Mesenchymal stem cell (in vitro differentiated cells and primary cell): ENCODE data around the gene PPP1R2C. TPM values are rescaled to one million over a fixed set of nuclear protein-coding genes. Genes with fewer than 3 reads are reported as not detected.

Experiments
- DNase-seq: peaks from one replicate; pipeline ENCODE4 v3.0.0-alpha.2; 2013
- H2AFZ ChIP-seq: one replicate; pipeline ENCODE4 v1.6.1; 2013; ENCODE audit warnings: low read depth, mild to moderate bottlenecking, control low read depth, inconsistent platforms, low read length, moderate library complexity
- H2AK5ac ChIP-seq: 2 replicates; pipeline ENCODE4 v1.6.1; 2013; ENCODE audit warnings: low read length, moderate library complexity, mild to moderate bottlenecking, inconsistent platforms; ENCODE audit not compliant: severe bottlenecking
- H2BK120ac ChIP-seq: one replicate; pipeline ENCODE4 v1.6.1; 2013; ENCODE audit warnings: low read depth, mild to moderate bottlenecking, inconsistent platforms, low read length, moderate library complexity
- H2BK12ac ChIP-seq, 2 experiments: one replicate each; pipeline ENCODE4 v1.6.1; 2013; ENCODE audit warnings: inconsistent platforms in 2 of 2, low read length in 2 of 2, mild to moderate bottlenecking in 2 of 2, moderate library complexity in 2 of 2, control low read depth in 1 of 2
- H2BK15ac ChIP-seq: one replicate; pipeline ENCODE4 v1.6.1; 2013; ENCODE audit warnings: mild to moderate bottlenecking, low read depth, inconsistent platforms; ENCODE audit not compliant: poor library complexity, severe bottlenecking
- H2BK5ac ChIP-seq: 2 replicates; pipeline ENCODE4 v1.6.1; 2013; ENCODE audit warnings: low read depth, mild to moderate bottlenecking, low read length, control low read depth, inconsistent platforms; ENCODE audit not compliant: poor library complexity, severe bottlenecking
- H3K14ac ChIP-seq, 2 experiments: one replicate each; pipeline ENCODE4 v1.6.1; 2013; ENCODE audit warnings: inconsistent platforms in 2 of 2, low read length in 2 of 2, control low read depth in 1 of 2, mild to moderate bottlenecking in 1 of 2, moderate library complexity in 1 of 2
- H3K18ac ChIP-seq, 2 experiments: one replicate each; pipeline ENCODE4 v1.6.1; 2013; ENCODE audit warnings: inconsistent platforms in 2 of 2, low read length in 2 of 2, control low read depth in 1 of 2, low read depth in 1 of 2, mild to moderate bottlenecking in 1 of 2
- H3K23ac ChIP-seq, 2 experiments: one replicate each; pipeline ENCODE4 v1.6.1; 2013; ENCODE audit warnings: inconsistent platforms in 2 of 2, low read length in 2 of 2, mild to moderate bottlenecking in 2 of 2, moderate library complexity in 2 of 2, control low read depth in 1 of 2
- H3K27ac ChIP-seq: 2 replicates; pipeline ENCODE4 v1.5.1; 2013; ENCODE audit warnings: mild to moderate bottlenecking, moderate library complexity, low read length, control low read depth, inconsistent platforms; ENCODE audit not compliant: poor library complexity, severe bottlenecking
- H3K27me3 ChIP-seq, 2 experiments: 2 replicates each; pipeline versions ENCODE4 v1.6.1 to v1.7.0; 2013; ENCODE audit warnings: low read length in 2 of 2, mild to moderate bottlenecking in 2 of 2, moderate library complexity in 2 of 2, control low read depth in 1 of 2, inconsistent platforms in 1 of 2; ENCODE audit not compliant: control insufficient read depth in 1 of 2, insufficient read depth in 1 of 2
- H3K36me3 ChIP-seq, 2 experiments: 2 replicates each; pipeline versions ENCODE4 v1.6.1 to v1.7.0; 2013; ENCODE audit warnings: low read length in 2 of 2, control low read depth in 1 of 2, inconsistent platforms in 1 of 2, low read depth in 1 of 2, mild to moderate bottlenecking in 1 of 2; ENCODE audit not compliant: insufficient read depth in 2 of 2, control insufficient read depth in 1 of 2
- H3K4ac ChIP-seq, 2 experiments: one replicate each; pipeline ENCODE4 v1.6.1; 2013; ENCODE audit warnings: inconsistent platforms in 2 of 2, low read length in 2 of 2, mild to moderate bottlenecking in 2 of 2, moderate library complexity in 2 of 2, control low read depth in 1 of 2, low read depth in 1 of 2
- H3K4me1 ChIP-seq: 2 replicates; pipeline ENCODE4 v1.6.1; 2013; ENCODE audit warnings: low read depth, low read length, control low read depth; ENCODE audit not compliant: control insufficient read depth, insufficient read depth
- H3K4me2 ChIP-seq: 2 replicates; pipeline ENCODE4 v1.6.1; 2013; ENCODE audit warnings: low read length, mild to moderate bottlenecking, inconsistent platforms; ENCODE audit not compliant: poor library complexity, severe bottlenecking
- H3K4me3 ChIP-seq, 2 experiments: 2 replicates each; pipeline versions ENCODE4 v1.5.1 to v1.7.0; 2013; ENCODE audit warnings: low read length in 2 of 2, mild to moderate bottlenecking in 2 of 2, control low read depth in 1 of 2, low read depth in 1 of 2; ENCODE audit not compliant: insufficient read depth in 1 of 2
- H3K79me1 ChIP-seq: replicated peaks from 2 replicates; pipeline ENCODE4 v1.6.1; 2013; ENCODE audit warnings: mild to moderate bottlenecking, control low read depth, low read length, inconsistent platforms; ENCODE audit not compliant: poor library complexity, severe bottlenecking
- H3K9ac ChIP-seq: 2 replicates; pipeline ENCODE4 v1.7.0; 2013; ENCODE audit warnings: mild to moderate bottlenecking, low read length, moderate library complexity
- H3K9me3 ChIP-seq: 2 replicates; pipeline ENCODE4 v1.7.0; 2013; ENCODE audit warnings: mild to moderate bottlenecking, low read length; ENCODE audit not compliant: control insufficient read depth
- H4K8ac ChIP-seq: one replicate; pipeline ENCODE4 v1.6.1; 2013; ENCODE audit warnings: inconsistent platforms, mild to moderate bottlenecking, low read length, moderate library complexity
- H4K91ac ChIP-seq: one replicate; pipeline ENCODE4 v1.6.1; 2013; ENCODE audit warnings: mild to moderate bottlenecking, low read length, inconsistent platforms
- WGBS: methylation state at CpG from one replicate; pipeline ENCODE4 v1.1.7; 2013; ENCODE audit warnings: mixed read lengths; 5-methylcytosine and 5-hydroxymethylcytosine counted together
- polyA plus RNA-seq, 2 experiments: library from polyadenylated mRNA; stranded (reverse); fragments of 200-250 nt; gene quantifications; one replicate each; pipeline ENCODE4 v1.2.3, GENCODE V29; 2013

PPP1R2C gene
- polyA plus RNA-seq (2013, experiment 1 of 2), result not detected
- polyA plus RNA-seq (2013, experiment 2 of 2), result not detected

- H4K91ac ChIP-seq, result no peak within 1 kb of the TSS
- H3K4ac ChIP-seq, result no peak within 1 kb of the TSS
- H3K4me1 ChIP-seq, result no peaks in the 10 kb centered on the region
- no peaks in the 10 kb centered on the region for H3K79me1 ChIP-seq
- no peak within 1 kb of the TSS for H3K9ac ChIP-seq
- no peak within 1 kb of the TSS for H3K18ac ChIP-seq
- H3K27me3 ChIP-seq, result peaks cover 0 to 3% of the 10 kb centered on the region in 2 experiments
- H3K14ac ChIP-seq, result no peak within 1 kb of the TSS
- DNase-seq, result no peak
- H3K4me3 ChIP-seq, result no peak within 1 kb of the TSS
- no peak within 1 kb of the TSS for H2BK15ac ChIP-seq
- H2BK12ac ChIP-seq, result no peak within 1 kb of the TSS
- H3K27ac ChIP-seq, result no peak within 1 kb of the TSS
- H2BK5ac ChIP-seq, result no peak within 1 kb of the TSS
- no peak within 1 kb of the TSS for H2BK120ac ChIP-seq
- 98% methylated on average over 25 of the region's 33 CpGs for WGBS
- no peak within 1 kb of the TSS for H2AFZ ChIP-seq
- no peak within 1 kb of the TSS for H2AK5ac ChIP-seq
- no peak within 1 kb of the TSS for H4K8ac ChIP-seq
- no peak within 1 kb of the TSS for H3K23ac ChIP-seq
- no peaks in the 10 kb centered on the region for H3K9me3 ChIP-seq
- H3K4me2 ChIP-seq, result no peak within 1 kb of the TSS
- H3K36me3 ChIP-seq, result no peaks in the 10 kb centered on the region
Measured at GRCh38 chrX:42778096-42778495, at the start of gene PPP1R2C. Gene PPP1R2C, minus strand, starts transcription at chrX:42778163. Its CDS starts 84 bp downstream, at chrX:42778079.

GRCh38 chrX:42825201-42825600, 47.2 kb upstream of the PPP1R2C start:
- Histone ChIP-seq H2AK5ac (no peak overlapping the region), H3K36me3 (no peaks in the 10 kb centered on the region), H2BK15ac (no peak overlapping the region), H3K4me1 (peaks cover 3% of the 10 kb centered on the region), H3K9me3 (no peaks in the 10 kb centered on the region), H3K4me2 (no peak overlapping the region), H3K4me3 (no peak overlapping the region), H3K79me1 (no peaks in the 10 kb centered on the region), H3K14ac (no peak overlapping the region), H3K27ac (no peak overlapping the region), H3K9ac (no peak overlapping the region), H3K18ac (no peak overlapping the region), H3K23ac (no peak overlapping the region), H4K8ac (no peak overlapping the region), H3K4ac (no peak overlapping the region), H3K27me3 (no peaks in the 10 kb centered on the region), H2BK120ac (no peak overlapping the region), H4K91ac (no peak overlapping the region), H2BK5ac (no peak overlapping the region), H2AFZ (no peak overlapping the region), H2BK12ac (no peak overlapping the region)
- no peak for DNase-seq
- WGBS, result 100% methylated on average over 1 of the region's 3 CpGs

- no peak overlapping the region for H3K14ac ChIP-seq
- no peak overlapping the region for H3K4me2 ChIP-seq
- no peaks in the 10 kb centered on the region for H3K36me3 ChIP-seq
- H2BK12ac ChIP-seq, result no peak overlapping the region
- H2BK15ac ChIP-seq, result no peak overlapping the region
- H2AFZ ChIP-seq, result no peak overlapping the region
- no peak overlapping the region for H3K23ac ChIP-seq
- H2BK5ac ChIP-seq, result no peak overlapping the region
- H3K18ac ChIP-seq, result no peak overlapping the region
- no peak overlapping the region for H4K8ac ChIP-seq
- peaks cover 3% of the 10 kb centered on the region for H3K4me1 ChIP-seq
- H2AK5ac ChIP-seq, result no peak overlapping the region
- no peak for DNase-seq
- H4K91ac ChIP-seq, result no peak overlapping the region
- no peak overlapping the region for H3K9ac ChIP-seq
- no peaks in the 10 kb centered on the region for H3K27me3 ChIP-seq
- H3K4ac ChIP-seq, result no peak overlapping the region
- H3K4me3 ChIP-seq, result no peak overlapping the region
- no peak overlapping the region for H2BK120ac ChIP-seq
- WGBS, result 98% methylated on average over 5 of the region's 5 CpGs
- no peak overlapping the region for H3K27ac ChIP-seq
- H3K9me3 ChIP-seq, result no peaks in the 10 kb centered on the region
- no peaks in the 10 kb centered on the region for H3K79me1 ChIP-seq
Measured at GRCh38 chrX:42824541-42824940, 46.6 kb upstream of the PPP1R2C start.

GRCh38 chrX:42823443-42823842, 45.5 kb upstream of the PPP1R2C start:
- peaks cover 5% of the 10 kb centered on the region for H3K9me3 ChIP-seq
- DNase-seq, result no peak
- no peak overlapping the region for H3K23ac ChIP-seq
- H2BK12ac ChIP-seq, result no peak overlapping the region
- H2BK120ac ChIP-seq, result no peak overlapping the region
- no peak overlapping the region for H3K27ac ChIP-seq
- no peaks in the 10 kb centered on the region for H3K27me3 ChIP-seq
- no peak overlapping the region for H3K4ac ChIP-seq
- no peak overlapping the region for H2AK5ac ChIP-seq
- no peak overlapping the region for H3K18ac ChIP-seq
- H3K4me2 ChIP-seq, result no peak overlapping the region
- peaks cover 3% of the 10 kb centered on the region for H3K4me1 ChIP-seq
- H2BK15ac ChIP-seq, result no peak overlapping the region
- no peak overlapping the region for H3K14ac ChIP-seq
- H3K4me3 ChIP-seq, result no peak overlapping the region
- no CpG with 5 or more reads among the region's 1 CpG for WGBS
- H2AFZ ChIP-seq, result no peak overlapping the region
- no peak overlapping the region for H4K91ac ChIP-seq
- H3K79me1 ChIP-seq, result no peaks in the 10 kb centered on the region
- H4K8ac ChIP-seq, result no peak overlapping the region
- no peak overlapping the region for H2BK5ac ChIP-seq
- no peaks in the 10 kb centered on the region for H3K36me3 ChIP-seq
- no peak overlapping the region for H3K9ac ChIP-seq
